GM23248 (cell line): ENCODE measurements around the gene DCAF6.

Source experiments
- EZH2 ChIP-seq: fragments of 200-600 bp; sonication (generic); IDR thresholded peaks from 2 replicates; pipeline ENCODE4 v1.6.1; 2018; ENCODE audit warnings: antibody characterized with exemption, mild to moderate bottlenecking; ENCODE audit not compliant: insufficient read depth, poor library complexity, severe bottlenecking
- EZH2phosphoT487 ChIP-seq: fragments of 200-600 bp; sonication (generic); IDR thresholded peaks from 2 replicates; pipeline ENCODE4 v1.6.1; 2018; ENCODE audit warnings: antibody characterized with exemption, moderate library complexity, mild to moderate bottlenecking, low read depth; ENCODE audit not compliant: insufficient read depth

GRCh38 chr1:168097921-168098528, 161.5 kb downstream of the DCAF6 start:
- TF ChIP-seq EZH2phosphoT487, result no peak
- no peak for TF ChIP-seq EZH2
